GM19452 (cell line): ENCODE results near the gene ZNF891.

Experiments
- ATAC-seq: cut with Tn5 transposase; IDR thresholded peaks from one replicate; pipeline ENCODE4 v1.9.1; 2021; ENCODE audit not compliant: unreplicated experiment

The ZNF891 gene

DNA sequence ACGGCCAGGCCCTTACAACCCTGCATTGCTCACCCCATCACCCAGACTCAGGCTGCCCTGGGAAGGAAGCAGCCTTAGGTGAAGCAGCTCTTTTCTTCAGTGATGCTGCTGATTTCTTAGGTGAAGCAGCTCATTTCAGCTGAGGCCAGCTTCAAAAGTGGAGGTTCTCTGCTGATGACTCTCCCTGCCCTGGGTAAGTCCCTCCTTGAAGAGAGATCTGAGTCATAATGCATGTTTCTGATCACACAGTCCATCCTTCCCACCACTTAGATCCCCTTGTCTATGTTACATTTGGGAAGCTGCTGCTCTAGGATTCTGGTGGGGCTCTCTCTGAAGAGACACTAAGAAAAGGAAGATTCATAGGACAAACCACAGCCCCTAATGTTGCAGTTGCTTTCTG is 66.5 kb downstream of the ZNF891 start:
- no peak for ATAC-seq

DNA sequence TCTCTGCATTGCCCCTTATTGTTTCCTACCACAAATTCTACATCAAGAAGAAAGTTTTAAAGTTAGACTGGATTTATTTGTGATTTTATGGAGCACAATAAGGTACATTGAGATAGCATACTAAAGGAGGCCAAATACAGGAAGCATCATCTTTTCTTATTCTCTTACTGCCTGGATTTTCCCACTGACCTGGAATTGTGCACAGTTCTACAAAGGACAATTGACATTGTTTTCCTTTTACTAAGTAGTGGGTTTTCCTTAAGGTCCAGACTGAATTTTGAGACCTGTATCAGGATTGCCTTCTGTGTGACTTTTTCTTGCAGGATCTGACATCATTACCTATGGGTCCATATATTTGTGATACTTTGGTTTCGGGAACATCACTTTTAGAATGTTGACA is 68.1 kb downstream of the ZNF891 start:
- ATAC-seq: no peak

DNA sequence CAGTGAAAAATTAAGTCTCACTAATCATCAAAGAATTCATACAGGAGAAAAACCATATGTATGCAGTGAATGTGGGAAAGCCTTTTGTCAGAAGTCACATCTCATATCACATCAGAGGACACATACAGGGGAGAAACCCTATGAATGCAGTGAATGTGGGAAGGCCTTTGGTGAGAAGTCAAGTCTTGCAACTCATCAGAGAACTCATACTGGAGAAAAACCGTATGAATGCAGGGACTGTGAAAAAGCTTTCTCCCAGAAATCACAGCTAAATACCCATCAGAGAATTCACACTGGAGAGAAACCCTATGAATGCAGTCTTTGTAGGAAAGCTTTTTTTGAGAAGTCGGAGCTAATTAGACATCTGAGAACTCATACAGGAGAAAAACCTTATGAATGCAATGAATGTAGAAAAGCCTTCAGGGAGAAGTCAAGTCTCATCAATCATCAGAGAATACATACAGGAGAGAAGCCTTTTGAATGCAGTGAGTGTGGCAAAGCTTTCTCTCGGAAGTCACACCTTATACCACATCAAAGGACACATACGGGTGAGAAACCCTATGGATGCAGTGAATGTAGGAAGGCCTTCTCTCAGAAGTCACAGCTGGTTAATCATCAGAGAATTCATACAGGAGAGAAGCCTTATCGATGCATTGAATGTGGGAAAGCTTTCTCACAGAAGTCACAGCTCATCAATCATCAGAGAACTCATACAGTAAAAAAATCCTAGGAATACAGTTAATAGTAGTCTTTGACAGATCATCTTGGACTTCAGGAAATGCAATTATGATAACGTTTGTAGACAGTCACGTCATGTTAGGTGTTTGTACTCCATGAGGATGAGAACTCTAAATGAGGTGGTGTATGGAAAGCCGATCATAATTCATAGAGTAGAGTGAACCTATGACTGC is 71.6 kb downstream of the ZNF891 start:
- no peak for ATAC-seq

- ATAC-seq: no peak
Measured at GRCh38 chr12:133057446-133057845, 72.6 kb downstream of the ZNF891 start.
